Mesenchymal stem cell (in vitro differentiated cells and primary cell): ENCODE measurements around the gene DNAL4.
A peak's percentile ranks its signal among the peaks of the same experiment; 100 is the strongest.

Experiments used
- DNase-seq: peaks from one replicate; pipeline ENCODE4 v3.0.0-alpha.2; 2013
- H2AFZ ChIP-seq: one replicate; pipeline ENCODE4 v1.6.1; 2013; ENCODE audit warnings: low read depth, mild to moderate bottlenecking, control low read depth, inconsistent platforms, low read length, moderate library complexity
- H2AK5ac ChIP-seq: 2 replicates; pipeline ENCODE4 v1.6.1; 2013; ENCODE audit warnings: low read length, moderate library complexity, mild to moderate bottlenecking, inconsistent platforms; ENCODE audit not compliant: severe bottlenecking
- H2BK120ac ChIP-seq: one replicate; pipeline ENCODE4 v1.6.1; 2013; ENCODE audit warnings: low read depth, mild to moderate bottlenecking, inconsistent platforms, low read length, moderate library complexity
- H2BK12ac ChIP-seq, 2 experiments: one replicate each; pipeline ENCODE4 v1.6.1; 2013; ENCODE audit warnings: inconsistent platforms in 2 of 2, low read length in 2 of 2, mild to moderate bottlenecking in 2 of 2, moderate library complexity in 2 of 2, control low read depth in 1 of 2
- H2BK15ac ChIP-seq: one replicate; pipeline ENCODE4 v1.6.1; 2013; ENCODE audit warnings: mild to moderate bottlenecking, low read depth, inconsistent platforms; ENCODE audit not compliant: poor library complexity, severe bottlenecking
- H2BK5ac ChIP-seq: 2 replicates; pipeline ENCODE4 v1.6.1; 2013; ENCODE audit warnings: low read depth, mild to moderate bottlenecking, low read length, control low read depth, inconsistent platforms; ENCODE audit not compliant: poor library complexity, severe bottlenecking
- H3K14ac ChIP-seq, 2 experiments: one replicate each; pipeline ENCODE4 v1.6.1; 2013; ENCODE audit warnings: inconsistent platforms in 2 of 2, low read length in 2 of 2, control low read depth in 1 of 2, mild to moderate bottlenecking in 1 of 2, moderate library complexity in 1 of 2
- H3K18ac ChIP-seq, 2 experiments: one replicate each; pipeline ENCODE4 v1.6.1; 2013; ENCODE audit warnings: inconsistent platforms in 2 of 2, low read length in 2 of 2, control low read depth in 1 of 2, low read depth in 1 of 2, mild to moderate bottlenecking in 1 of 2
- H3K23ac ChIP-seq, 2 experiments: one replicate each; pipeline ENCODE4 v1.6.1; 2013; ENCODE audit warnings: inconsistent platforms in 2 of 2, low read length in 2 of 2, mild to moderate bottlenecking in 2 of 2, moderate library complexity in 2 of 2, control low read depth in 1 of 2
- H3K27ac ChIP-seq: 2 replicates; pipeline ENCODE4 v1.5.1; 2013; ENCODE audit warnings: mild to moderate bottlenecking, moderate library complexity, low read length, control low read depth, inconsistent platforms; ENCODE audit not compliant: poor library complexity, severe bottlenecking
- H3K27me3 ChIP-seq, 2 experiments: 2 replicates each; pipeline versions ENCODE4 v1.6.1 to v1.7.0; 2013; ENCODE audit warnings: low read length in 2 of 2, mild to moderate bottlenecking in 2 of 2, moderate library complexity in 2 of 2, control low read depth in 1 of 2, inconsistent platforms in 1 of 2; ENCODE audit not compliant: control insufficient read depth in 1 of 2, insufficient read depth in 1 of 2
- H3K36me3 ChIP-seq, 2 experiments: 2 replicates each; pipeline versions ENCODE4 v1.6.1 to v1.7.0; 2013; ENCODE audit warnings: low read length in 2 of 2, control low read depth in 1 of 2, inconsistent platforms in 1 of 2, low read depth in 1 of 2, mild to moderate bottlenecking in 1 of 2; ENCODE audit not compliant: insufficient read depth in 2 of 2, control insufficient read depth in 1 of 2
- H3K4ac ChIP-seq, 2 experiments: one replicate each; pipeline ENCODE4 v1.6.1; 2013; ENCODE audit warnings: inconsistent platforms in 2 of 2, low read length in 2 of 2, mild to moderate bottlenecking in 2 of 2, moderate library complexity in 2 of 2, control low read depth in 1 of 2, low read depth in 1 of 2
- H3K4me1 ChIP-seq: 2 replicates; pipeline ENCODE4 v1.6.1; 2013; ENCODE audit warnings: low read depth, low read length, control low read depth; ENCODE audit not compliant: control insufficient read depth, insufficient read depth
- H3K4me2 ChIP-seq: 2 replicates; pipeline ENCODE4 v1.6.1; 2013; ENCODE audit warnings: low read length, mild to moderate bottlenecking, inconsistent platforms; ENCODE audit not compliant: poor library complexity, severe bottlenecking
- H3K4me3 ChIP-seq, 2 experiments: 2 replicates each; pipeline versions ENCODE4 v1.5.1 to v1.7.0; 2013; ENCODE audit warnings: low read length in 2 of 2, mild to moderate bottlenecking in 2 of 2, control low read depth in 1 of 2, low read depth in 1 of 2; ENCODE audit not compliant: insufficient read depth in 1 of 2
- H3K79me1 ChIP-seq: replicated peaks from 2 replicates; pipeline ENCODE4 v1.6.1; 2013; ENCODE audit warnings: mild to moderate bottlenecking, control low read depth, low read length, inconsistent platforms; ENCODE audit not compliant: poor library complexity, severe bottlenecking
- H3K9ac ChIP-seq: 2 replicates; pipeline ENCODE4 v1.7.0; 2013; ENCODE audit warnings: mild to moderate bottlenecking, low read length, moderate library complexity
- H3K9me3 ChIP-seq: 2 replicates; pipeline ENCODE4 v1.7.0; 2013; ENCODE audit warnings: mild to moderate bottlenecking, low read length; ENCODE audit not compliant: control insufficient read depth
- H4K8ac ChIP-seq: one replicate; pipeline ENCODE4 v1.6.1; 2013; ENCODE audit warnings: inconsistent platforms, mild to moderate bottlenecking, low read length, moderate library complexity
- H4K91ac ChIP-seq: one replicate; pipeline ENCODE4 v1.6.1; 2013; ENCODE audit warnings: mild to moderate bottlenecking, low read length, inconsistent platforms
- WGBS: methylation state at CpG from one replicate; pipeline ENCODE4 v1.1.7; 2013; ENCODE audit warnings: mixed read lengths; 5-methylcytosine and 5-hydroxymethylcytosine counted together

The DNAL4 gene

DNA sequence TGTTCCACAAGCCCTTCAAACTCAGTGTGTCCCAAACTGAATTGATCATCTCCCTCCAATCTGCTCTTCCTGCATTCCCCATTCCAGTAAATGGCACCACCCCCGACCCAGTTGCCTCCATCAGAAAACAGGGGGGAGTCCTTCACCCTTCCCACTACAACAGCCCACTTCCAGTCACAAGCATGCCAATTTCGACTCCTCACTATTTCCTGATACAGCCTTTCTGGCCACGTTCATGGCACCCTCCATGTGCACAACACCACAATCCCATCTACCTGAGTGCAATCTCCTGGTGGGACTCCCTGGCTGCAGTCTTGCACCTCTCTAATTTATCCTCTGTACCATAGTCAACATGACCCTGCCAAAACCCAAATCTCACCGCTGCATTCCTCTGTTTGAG, 1.6 kb upstream of the DNAL4 start:
- H4K8ac ChIP-seq: no peak overlapping the region
- H3K4me2 ChIP-seq: no peak overlapping the region
- WGBS: 75% methylated on average over 4 of the region's 4 CpGs
- H3K27me3 ChIP-seq: peaks cover 3 to 41% of the 10 kb centered on the region in 2 experiments
- H3K27ac ChIP-seq: no peak overlapping the region
- no peak overlapping the region for H2BK5ac ChIP-seq
- H2BK120ac ChIP-seq: no peak overlapping the region
- no peak overlapping the region for H2AFZ ChIP-seq
- DNase-seq: no peak
- no peak overlapping the region for H2BK12ac ChIP-seq
- no peak overlapping the region for H3K9ac ChIP-seq
- no peak overlapping the region for H3K4ac ChIP-seq
- no peak overlapping the region for H3K14ac ChIP-seq
- peaks cover 0 to 2% of the 10 kb centered on the region in 2 experiments for H3K36me3 ChIP-seq
- no peak overlapping the region for H3K18ac ChIP-seq
- no peak overlapping the region for H3K23ac ChIP-seq
- H2AK5ac ChIP-seq: no peak overlapping the region
- no peak overlapping the region for H3K4me3 ChIP-seq
- H2BK15ac ChIP-seq: no peak overlapping the region
- no peak overlapping the region for H4K91ac ChIP-seq
- H3K4me1 ChIP-seq: no peaks in the 10 kb centered on the region
- H3K79me1 ChIP-seq: peaks cover 6% of the 10 kb centered on the region
- no peaks in the 10 kb centered on the region for H3K9me3 ChIP-seq

- H2BK120ac ChIP-seq: no peak overlapping the region
- WGBS: 35% methylated on average over 9 of the region's 9 CpGs
- peak overlapping the region; percentile 3 to 31 for H3K4ac ChIP-seq
- peak overlapping the region; percentile 82 for H3K4me2 ChIP-seq
- H4K8ac ChIP-seq: peak overlapping the region; percentile 85
- peak overlapping the region in 1 of 2 experiments; percentile 11 for H3K23ac ChIP-seq
- H3K9ac ChIP-seq: peak overlapping the region; percentile 97
- peak; percentile 18 for DNase-seq
- peaks cover 9% of the 10 kb centered on the region for H3K79me1 ChIP-seq
- H3K36me3 ChIP-seq: peaks cover 7 to 14% of the 10 kb centered on the region in 2 experiments
- H2BK5ac ChIP-seq: no peak overlapping the region
- H3K4me3 ChIP-seq: peak overlapping the region; percentile 90 to 98
- H2BK15ac ChIP-seq: no peak overlapping the region
- peak overlapping the region; percentile 69 for H4K91ac ChIP-seq
- H3K27ac ChIP-seq: no peak overlapping the region
- H3K27me3 ChIP-seq: peaks cover 3 to 26% of the 10 kb centered on the region in 2 experiments
- H3K4me1 ChIP-seq: no peaks in the 10 kb centered on the region
- no peaks in the 10 kb centered on the region for H3K9me3 ChIP-seq
- H2AK5ac ChIP-seq: no peak overlapping the region
- H2BK12ac ChIP-seq: no peak overlapping the region
- peak overlapping the region in 1 of 2 experiments; percentile 75 for H3K18ac ChIP-seq
- H2AFZ ChIP-seq: no peak overlapping the region
- H3K14ac ChIP-seq: no peak overlapping the region
These were observed 626 bp downstream of the DNAL4 start for GRCh38 chr22:38793317-38793716.

- Histone ChIP-seq H2BK12ac (no peak overlapping the region), H4K91ac (no peak overlapping the region), H2BK5ac (no peak overlapping the region), H3K36me3 (peaks cover 7 to 14% of the 10 kb centered on the region in 2 experiments), H3K4me2 (peak overlapping the region; percentile 82), H3K18ac (no peak overlapping the region), H3K9ac (peak overlapping the region; percentile 97), H3K4me3 (peak overlapping the region in 1 of 2 experiments; percentile 98), H3K9me3 (no peaks in the 10 kb centered on the region), H3K4me1 (no peaks in the 10 kb centered on the region), H3K14ac (no peak overlapping the region), H2BK120ac (no peak overlapping the region), H3K27me3 (peaks cover 3 to 21% of the 10 kb centered on the region in 2 experiments), H2AK5ac (no peak overlapping the region), H3K79me1 (peaks cover 12% of the 10 kb centered on the region), H2AFZ (no peak overlapping the region), H3K4ac (no peak overlapping the region), H2BK15ac (no peak overlapping the region), H3K23ac (no peak overlapping the region), H3K27ac (no peak overlapping the region), H4K8ac (no peak overlapping the region)
- 76% methylated on average over 4 of the region's 4 CpGs for WGBS
- DNase-seq: peak; percentile 41
These were observed 1.1 kb downstream of the DNAL4 start for GRCh38 chr22:38792833-38793232.

- Histone ChIP-seq H2BK15ac (no peak overlapping the region), H4K8ac (no peak overlapping the region), H2AK5ac (no peak overlapping the region), H3K23ac (no peak overlapping the region), H3K14ac (no peak overlapping the region), H3K4me3 (no peak overlapping the region), H3K4me1 (no peaks in the 10 kb centered on the region), H2BK120ac (no peak overlapping the region), H2BK12ac (peak overlapping the region in 1 of 2 experiments; percentile 18), H2BK5ac (no peak overlapping the region), H3K4ac (no peak overlapping the region), H3K27ac (no peak overlapping the region), H3K9me3 (no peaks in the 10 kb centered on the region), H3K79me1 (peaks cover 19% of the 10 kb centered on the region), H3K27me3 (no peaks in the 10 kb centered on the region), H3K36me3 (peaks cover 7 to 21% of the 10 kb centered on the region in 2 experiments), H2AFZ (no peak overlapping the region), H3K4me2 (no peak overlapping the region), H3K9ac (no peak overlapping the region), H4K91ac (no peak overlapping the region), H3K18ac (no peak overlapping the region)
- WGBS: 96% methylated on average over 4 of the region's 4 CpGs
- DNase-seq: no peak
These were observed 4.3 kb downstream of the DNAL4 start for GRCh38 chr22:38789606-38790005.
